Measurements from ENCODE around the gene ZBTB9. TPM values are rescaled to one million over a fixed set of nuclear protein-coding genes. Genes with fewer than 3 reads are reported as not detected.

The ZBTB9 gene, protein sequence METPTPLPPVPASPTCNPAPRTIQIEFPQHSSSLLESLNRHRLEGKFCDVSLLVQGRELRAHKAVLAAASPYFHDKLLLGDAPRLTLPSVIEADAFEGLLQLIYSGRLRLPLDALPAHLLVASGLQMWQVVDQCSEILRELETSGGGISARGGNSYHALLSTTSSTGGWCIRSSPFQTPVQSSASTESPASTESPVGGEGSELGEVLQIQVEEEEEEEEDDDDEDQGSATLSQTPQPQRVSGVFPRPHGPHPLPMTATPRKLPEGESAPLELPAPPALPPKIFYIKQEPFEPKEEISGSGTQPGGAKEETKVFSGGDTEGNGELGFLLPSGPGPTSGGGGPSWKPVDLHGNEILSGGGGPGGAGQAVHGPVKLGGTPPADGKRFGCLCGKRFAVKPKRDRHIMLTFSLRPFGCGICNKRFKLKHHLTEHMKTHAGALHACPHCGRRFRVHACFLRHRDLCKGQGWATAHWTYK
- total RNA-seq, result 3.1 and 5.8 TPM in 2 replicates

DNA sequence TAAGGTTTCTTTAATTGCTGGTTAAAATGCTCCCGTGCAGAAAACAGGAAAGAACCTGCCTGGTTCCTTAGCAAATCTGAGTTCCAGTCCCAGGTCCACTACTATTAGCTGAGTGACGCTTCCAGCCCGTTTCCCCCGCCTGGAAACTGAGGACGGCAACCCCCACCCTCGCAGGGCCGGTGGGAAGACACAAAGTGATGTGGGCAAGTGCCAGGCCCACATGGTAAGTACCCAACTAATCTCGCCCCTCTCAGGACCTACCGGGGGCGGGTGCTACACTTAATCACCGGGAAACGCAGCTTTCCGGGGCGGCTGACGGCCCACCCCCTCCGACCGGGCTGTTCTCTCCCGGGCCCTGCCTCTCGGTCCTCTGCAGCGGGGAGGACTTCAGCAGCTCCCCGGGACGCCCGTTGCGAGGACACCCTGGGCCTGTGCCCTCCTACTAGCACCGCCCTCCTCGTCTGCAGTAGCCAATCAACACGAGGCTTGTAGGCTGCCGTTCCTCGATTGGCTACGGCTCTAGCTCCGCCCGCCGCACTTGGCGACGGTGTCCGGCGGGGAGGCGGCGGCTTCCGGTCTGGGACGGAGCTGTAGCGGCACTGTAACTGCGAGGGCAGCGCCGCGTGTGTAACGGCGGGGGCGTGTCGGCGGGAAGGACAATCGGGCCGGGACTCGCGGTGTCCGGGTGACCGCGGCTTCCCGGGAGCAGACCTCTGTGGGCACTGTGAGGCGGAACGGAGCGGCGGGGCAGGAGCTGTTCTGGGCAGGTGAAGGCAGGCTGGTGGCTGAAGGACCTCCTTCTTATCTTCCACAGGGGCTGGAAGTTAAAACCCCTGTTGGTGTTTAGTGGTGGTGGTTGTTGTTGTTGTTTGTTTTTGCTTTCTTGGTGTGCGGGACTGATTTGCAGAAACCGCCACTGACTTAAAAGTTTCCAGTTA, at the start of gene ZBTB9:
TSS of gene ZBTB9 (plus strand) at position 568 of the 938 bp plus-strand sequence. CDS start 525 bp downstream, outside the sequence.
- peak; percentile 96 for DNase-seq (ENCODE audit: low read depth in 2 of 2)

DNA sequence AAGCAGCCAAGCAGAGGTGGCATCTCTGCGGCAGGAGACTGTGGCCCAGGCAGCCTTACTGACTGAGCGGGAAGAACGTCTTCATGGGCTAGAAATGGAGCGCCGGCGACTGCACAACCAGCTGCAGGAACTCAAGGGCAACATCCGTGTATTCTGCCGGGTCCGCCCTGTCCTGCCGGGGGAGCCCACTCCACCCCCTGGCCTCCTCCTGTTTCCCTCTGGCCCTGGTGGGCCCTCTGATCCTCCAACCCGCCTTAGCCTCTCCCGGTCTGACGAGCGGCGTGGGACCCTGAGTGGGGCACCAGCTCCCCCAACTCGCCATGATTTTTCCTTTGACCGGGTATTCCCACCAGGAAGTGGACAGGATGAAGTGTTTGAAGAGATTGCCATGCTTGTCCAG, 49.5 kb upstream of the ZBTB9 start:
- DNase-seq (ENCODE audit: low read depth in 2 of 2), result no peak

DNA sequence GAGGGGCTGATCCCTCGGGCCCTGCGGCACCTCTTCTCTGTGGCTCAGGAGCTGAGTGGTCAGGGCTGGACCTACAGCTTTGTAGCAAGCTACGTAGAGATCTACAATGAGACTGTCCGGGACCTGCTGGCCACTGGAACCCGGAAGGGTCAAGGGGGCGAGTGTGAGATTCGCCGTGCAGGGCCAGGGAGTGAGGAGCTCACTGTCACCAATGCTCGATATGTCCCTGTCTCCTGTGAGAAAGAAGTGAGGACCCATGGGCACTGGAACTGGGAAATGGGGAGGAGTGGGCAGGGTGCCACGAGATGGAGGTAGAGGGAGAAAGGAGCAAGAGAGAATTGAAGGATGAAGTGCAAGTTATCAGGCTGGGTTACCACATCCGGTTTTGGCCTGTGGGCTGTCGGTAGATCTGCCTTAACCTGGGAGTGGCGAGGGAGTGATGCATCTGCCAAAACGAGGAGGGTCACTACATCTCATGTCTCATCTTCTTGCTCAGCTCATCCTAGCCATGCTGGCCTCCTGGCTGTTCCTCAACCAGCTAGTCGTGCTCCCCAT, 48.9 kb upstream of the ZBTB9 start:
- no peak for DNase-seq (ENCODE audit: low read depth in 2 of 2)

DNA sequence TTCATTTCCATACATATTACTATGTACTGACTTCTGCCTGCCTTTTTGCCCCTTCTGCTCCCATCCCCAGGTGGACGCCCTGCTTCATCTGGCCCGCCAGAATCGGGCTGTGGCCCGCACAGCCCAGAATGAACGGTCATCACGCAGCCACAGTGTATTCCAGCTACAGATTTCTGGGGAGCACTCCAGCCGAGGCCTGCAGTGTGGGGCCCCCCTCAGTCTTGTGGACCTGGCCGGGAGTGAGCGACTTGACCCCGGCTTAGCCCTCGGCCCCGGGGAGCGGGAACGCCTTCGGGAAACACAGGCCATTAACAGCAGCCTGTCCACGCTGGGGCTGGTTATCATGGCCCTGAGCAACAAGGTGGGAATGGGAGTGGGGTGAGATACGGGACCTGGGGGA, 48.2 kb upstream of the ZBTB9 start:
- DNase-seq (ENCODE audit: low read depth in 2 of 2), result no peak

DNA sequence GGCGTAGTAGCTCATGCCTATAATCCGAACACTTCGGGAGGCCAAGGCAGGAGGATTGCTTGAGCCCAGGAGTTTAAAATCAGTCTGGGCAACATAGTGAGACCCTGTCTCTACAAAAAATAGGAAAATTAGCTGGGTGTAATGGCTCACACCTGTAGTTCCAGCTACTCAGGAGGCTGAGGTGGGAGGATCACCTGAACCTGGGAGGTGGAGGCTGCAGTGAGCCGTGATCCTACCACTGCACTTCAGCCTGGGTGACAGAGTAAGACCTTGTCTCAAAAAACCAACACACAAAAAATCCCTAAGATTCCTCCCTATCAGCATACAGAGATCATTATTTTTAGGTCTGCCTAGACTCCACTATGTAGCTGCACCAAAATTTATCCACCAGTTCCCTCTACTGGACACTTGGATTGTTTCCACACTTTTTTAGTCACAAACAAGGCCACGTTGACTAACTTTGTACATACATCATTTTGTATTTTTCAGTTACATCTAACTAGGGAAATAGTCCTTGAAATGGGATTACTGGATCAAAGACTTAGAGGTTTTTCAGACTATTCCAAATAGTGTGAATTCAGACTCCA, 47.2 kb upstream of the ZBTB9 start:
- DNase-seq (ENCODE audit: low read depth in 2 of 2), result peak; percentile 72 to 80

DNA sequence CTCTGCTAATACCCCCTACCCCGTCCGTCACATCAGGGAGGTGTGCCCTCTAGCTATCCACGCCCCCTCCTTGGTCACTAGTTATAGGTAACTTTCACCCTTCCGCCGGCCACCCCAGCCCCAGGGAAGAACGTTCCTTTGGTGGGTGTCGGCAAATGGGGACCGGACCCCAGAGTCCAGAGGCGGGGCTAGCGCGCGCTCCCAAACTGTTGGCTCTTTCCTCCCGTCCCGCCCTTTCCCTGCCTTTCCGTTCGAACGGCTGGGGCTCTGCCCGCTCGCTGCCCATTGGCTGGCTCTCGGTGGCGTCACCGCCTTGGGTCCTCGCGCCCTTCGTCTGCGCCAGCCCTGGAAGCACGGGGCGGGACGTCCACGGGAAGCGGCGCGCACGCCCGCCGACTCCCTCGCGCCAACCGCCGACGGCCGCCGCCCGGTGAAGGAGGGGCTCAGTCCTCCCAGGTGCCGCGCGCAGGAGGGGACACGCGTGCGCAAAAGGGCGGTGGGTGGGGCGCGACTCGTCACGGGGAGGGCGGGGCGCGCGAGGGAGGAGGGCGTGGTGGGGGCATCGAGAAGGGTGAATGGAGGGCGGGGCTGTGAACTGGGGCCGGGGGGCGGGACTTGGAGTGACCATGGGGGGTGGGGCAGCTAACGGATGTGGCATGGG, 44.2 kb upstream of the ZBTB9 start:
- DNase-seq (ENCODE audit: low read depth in 2 of 2), result peak; percentile 99 to 100

DNA sequence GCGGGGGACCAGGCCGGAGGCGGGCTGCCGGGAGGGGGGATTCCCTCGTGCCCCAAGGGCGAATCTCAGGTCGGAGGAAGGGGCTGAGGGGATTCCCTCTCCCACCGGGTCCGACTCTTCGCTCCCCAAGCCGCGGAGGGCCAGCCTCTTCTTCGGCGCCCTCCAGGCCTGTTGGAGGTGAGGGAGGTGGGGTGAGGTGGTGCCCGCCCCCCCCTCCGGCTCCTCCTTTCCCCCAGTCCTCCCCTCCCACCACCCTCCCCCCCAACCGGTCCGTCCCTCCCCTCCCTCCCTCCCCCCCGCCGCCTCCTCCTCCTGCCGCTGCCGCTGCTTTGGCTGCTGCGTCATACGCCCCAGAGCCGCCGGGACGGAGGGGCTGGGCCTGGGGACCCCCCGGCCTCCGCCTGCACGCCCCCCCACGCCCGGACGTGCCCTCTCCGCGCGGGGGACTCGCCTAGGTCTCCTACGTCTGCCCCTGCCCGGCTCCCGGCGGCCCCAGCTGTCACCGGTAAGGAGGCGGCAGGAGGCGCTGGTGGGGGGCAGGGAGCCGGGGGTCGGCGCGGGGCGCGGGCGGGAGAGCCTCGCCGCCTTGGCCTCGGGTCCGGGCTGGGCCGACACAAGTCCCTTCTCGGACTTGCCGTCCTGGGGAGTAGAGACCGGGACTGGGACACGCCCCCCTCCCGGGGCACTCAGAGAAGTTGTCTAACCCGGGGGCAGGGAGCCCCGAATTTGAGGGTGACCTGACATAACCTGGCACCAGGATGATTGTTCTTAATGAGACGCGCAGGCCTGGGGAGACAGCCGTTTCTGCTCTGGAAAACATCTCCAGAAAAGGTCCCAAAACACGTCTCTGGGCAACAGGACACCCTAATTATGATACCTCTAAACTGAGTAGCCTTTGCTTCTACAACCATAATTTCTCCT, 43.4 kb upstream of the ZBTB9 start, which contains the start of gene PHF1:
TSS of gene PHF1 (plus strand) at position 304 of the 921 bp plus-strand sequence. CDS start 1,250 bp downstream, outside the sequence.
- DNase-seq (ENCODE audit: low read depth in 2 of 2), result peak; percentile 83 to 88

DNA sequence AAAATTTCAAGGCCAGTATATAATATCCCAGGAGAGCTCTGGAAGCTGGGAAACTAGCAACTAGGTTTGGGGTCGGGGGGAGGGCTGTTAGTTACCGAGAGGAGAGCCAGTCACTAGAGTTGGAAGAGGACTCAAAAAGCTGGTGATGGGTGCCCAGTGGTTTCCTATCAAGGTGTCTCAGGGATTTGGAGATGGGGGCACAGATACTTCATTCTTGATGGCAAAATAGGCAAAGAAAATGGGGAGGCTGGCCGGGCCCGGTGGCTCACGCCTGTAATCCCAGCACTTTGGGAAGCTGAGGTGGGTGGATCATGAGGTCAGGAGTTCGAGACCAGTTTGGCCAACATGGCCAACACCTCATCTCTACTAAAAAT, 42.8 kb upstream of the ZBTB9 start:
- DNase-seq (ENCODE audit: low read depth in 2 of 2), result no peak

DNA sequence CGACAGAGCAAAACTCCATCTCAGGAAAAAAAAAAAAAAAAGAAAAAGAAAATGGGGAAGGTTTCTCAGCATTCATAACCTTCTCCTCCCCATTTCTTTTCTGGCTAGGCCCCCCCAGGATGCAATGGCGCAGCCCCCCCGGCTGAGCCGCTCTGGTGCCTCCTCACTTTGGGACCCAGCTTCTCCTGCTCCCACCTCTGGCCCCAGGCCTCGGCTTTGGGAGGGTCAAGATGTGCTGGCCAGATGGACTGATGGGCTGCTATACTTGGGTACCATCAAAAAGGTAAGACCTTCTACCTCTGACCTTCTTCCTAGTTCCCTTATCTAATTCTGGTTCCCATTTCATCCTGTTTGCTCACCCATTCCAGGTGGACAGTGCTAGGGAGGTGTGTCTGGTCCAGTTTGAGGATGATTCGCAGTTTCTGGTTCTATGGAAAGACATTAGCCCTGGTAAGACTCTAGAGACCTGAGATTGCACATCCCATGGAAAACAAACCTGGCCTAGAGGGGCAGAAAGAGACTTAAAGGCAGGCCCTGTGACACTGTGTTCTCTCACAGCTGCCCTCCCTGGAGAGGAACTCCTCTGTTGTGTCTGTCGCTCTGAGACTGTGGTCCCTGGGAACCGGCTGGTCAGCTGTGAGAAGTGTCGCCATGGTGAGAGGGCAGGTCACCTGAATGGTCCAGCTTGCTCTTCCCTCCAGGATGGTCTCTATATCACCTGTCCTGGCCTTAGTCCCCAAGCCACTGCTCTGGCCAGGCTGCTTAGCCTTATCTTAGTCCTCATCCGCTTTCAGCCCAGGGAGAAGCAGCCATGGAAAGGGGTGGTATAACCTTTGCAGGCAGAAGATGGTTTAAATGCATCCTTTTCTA, 42.0 kb upstream of the ZBTB9 start:
- DNase-seq (ENCODE audit: low read depth in 2 of 2), result no peak

DNA sequence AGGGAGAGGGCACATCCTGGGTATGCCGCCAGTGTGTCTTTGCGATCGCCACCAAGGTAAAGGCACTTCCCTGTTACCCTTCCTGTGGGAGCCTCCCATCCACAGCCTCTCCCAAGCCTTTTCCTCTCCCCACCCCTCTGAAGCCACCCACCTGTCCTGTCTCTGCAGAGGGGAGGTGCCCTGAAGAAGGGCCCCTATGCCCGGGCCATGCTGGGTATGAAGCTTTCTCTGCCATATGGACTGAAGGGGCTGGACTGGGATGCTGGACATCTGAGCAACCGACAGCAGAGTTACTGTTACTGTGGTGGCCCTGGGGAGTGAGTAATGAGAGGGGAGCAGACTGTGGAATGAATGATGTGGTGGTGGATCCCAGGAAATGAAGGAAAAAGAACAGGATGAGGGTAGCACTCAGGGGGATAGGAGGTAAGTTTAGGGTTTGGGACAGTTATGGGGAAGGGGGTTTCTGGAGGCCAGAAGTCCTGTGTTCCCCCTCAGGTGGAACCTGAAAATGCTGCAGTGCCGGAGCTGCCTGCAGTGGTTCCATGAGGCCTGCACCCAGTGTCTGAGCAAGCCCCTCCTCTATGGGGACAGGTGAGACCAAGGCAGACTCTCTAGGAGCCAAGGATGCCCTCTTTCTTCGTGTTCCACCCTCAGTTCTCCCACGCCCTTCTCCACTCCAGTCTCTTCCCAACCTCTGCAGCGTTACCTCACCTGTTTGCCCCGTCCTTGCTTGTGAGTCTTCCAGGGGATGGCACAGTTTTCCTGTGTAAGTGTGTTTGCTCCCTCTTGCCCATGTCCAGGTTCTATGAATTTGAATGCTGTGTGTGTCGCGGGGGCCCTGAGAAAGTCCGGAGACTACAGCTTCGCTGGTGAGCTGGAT, 40.9 kb upstream of the ZBTB9 start:
- DNase-seq (ENCODE audit: low read depth in 2 of 2), result no peak

DNA sequence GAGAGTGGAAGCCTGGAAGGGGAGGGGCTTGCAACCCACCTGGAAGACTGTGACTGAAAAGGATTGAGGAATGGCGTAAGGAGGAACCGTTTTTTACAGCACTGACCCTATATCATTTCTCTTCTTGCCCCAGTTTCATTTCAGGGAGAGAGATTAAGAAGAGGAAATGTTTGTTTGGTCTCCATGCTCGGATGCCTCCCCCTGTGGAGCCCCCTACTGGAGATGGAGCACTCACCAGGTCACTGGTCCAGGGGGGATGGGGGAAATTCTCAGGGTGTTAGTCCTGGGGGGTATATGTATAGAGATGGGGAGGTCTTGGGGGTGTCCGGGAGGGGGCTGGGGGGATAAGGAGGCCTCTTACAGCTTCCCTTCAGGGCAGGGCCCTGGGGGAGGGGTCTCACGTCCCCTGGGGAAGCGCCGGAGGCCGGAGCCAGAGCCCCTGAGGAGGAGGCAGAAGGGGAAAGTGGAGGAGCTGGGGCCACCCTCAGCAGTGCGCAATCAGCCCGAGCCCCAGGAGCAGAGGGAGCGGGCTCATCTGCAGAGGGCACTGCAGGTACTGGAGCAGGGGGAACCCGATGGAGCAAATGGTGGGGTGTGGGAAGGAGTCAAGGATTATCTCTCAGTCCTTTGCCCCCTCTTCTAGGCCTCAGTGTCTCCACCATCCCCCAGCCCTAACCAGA, 39.6 kb upstream of the ZBTB9 start:
- DNase-seq (ENCODE audit: low read depth in 2 of 2), result peak in 1 of 2 donors; percentile 32

DNA sequence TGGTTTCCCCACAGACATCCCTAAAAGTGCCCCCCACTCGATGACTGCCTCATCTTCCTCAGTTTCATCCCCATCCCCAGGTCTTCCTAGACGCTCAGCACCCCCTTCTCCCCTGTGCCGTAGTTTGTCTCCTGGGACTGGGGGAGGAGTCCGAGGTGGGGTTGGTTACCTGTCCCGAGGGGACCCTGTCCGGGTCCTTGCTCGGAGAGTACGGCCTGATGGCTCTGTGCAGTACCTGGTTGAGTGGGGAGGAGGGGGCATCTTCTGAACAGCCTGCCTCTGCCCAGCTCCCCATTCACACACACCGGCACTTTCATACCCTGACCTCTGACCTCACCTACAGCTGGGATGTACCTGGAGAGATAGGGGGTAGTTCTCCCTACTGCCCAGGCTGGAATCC, 38.5 kb upstream of the ZBTB9 start:
- no peak for DNase-seq (ENCODE audit: low read depth in 2 of 2)

DNA sequence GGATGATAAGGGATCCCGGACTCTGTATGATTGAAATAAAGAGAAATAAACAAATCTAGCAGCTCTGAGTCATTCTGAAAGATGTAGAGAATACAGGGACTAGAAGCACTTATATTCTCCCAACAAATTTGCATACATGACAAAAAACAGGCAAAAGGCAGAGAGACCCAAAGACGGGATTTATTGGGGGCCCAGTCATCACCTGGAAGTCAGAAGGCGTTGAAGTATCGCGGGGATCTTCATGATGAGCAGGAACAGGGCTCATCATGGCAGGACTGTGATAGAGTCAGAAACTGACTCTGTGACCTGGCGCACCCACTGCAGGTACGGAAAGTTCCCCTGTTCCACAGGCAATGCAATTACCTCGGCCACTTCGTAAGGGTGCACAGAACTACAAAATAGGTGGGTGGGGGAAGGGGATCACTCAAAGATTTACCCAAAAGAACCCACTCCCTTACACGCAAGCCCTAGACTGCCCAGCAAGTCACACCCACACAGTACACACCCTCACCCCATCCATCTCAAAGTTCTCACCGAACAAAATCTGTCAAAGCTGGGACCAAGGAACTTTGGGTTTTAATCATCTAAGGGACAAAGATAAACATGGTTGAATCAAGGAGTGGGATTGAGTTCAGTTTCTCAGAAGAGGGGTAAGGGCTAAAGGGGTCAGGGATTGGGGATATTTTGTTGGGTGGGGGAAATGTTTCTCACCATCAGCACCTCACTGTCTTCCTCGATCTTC, 37.8 kb upstream of the ZBTB9 start:
- DNase-seq (ENCODE audit: low read depth in 2 of 2), result no peak

DNA sequence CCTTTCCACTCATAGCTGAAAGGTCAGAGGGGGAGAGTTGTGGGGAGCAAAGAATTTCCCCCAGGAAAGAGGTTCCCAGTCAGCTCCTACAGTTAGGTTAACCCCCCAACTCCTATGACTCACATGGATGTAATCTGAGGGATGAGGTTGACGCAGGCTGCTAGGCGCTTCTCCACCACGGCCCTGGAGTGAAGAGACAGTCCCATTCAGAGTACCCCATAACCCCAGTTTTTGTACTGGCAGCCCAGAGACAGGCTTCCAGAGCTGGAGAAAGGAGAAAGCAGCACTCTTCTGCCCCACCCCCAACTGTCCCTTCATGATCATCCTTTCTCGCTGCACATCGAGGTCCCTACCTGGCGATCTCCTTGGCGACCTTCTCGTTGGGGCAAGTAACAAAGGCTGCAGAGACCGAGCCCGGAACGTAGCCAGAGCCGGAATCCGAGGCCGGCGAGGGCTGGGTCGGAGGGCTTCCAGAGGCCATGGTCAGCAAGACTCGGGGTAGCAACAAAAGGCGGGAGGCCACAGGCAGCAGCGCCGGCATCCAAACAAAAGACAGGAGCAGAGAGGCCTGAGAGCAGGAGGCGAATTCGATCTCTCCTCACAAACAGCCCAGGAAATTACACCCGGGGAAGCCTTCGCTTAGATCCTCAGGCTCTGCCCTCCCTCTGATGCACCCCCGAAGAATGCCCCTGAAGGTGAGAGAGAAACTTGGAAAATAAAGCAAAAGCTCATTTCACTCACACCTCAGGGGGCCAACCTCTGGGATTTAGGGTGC, 37.1 kb upstream of the ZBTB9 start:
- DNase-seq (ENCODE audit: low read depth in 2 of 2), result peak; percentile 23 to 72

DNA sequence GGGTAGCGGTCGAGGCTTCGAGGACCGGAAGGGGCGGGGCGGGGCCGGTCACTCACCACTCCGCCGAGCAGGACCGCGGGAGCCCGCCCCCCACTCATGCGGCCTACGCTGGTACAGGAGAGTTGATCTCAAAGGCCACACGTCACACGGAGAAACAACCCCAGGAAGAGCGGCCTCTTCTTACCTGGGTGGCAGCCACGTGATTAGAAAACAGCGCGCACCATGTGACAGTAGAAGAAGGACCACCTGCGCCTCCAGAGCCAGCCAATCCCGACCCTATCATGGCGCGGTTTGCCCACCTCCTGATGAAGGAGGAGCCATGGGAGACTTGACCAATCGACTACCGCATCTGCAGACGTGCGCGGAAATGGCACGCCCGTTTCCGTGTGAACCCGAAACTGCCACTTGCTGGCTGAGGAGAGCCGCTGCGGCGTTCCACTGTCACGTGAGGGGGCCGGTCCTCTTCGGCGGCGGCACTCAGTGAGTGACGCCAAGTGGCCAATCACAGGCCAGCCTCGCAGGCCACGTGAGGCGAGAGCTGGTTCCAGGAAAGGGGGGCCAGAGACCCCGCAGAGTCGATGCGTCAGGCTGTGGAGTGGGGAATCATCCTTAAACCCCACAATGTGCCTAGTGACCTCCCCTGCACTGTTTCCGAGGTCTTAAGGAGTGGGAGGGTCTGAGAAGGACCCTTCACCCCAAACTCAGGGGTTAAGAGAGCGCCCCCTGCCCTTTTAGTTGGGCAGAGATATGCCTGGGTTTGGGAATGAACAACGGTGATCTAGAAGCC, 36.3 kb upstream of the ZBTB9 start, which contains the start of gene CUTA:
TSS of gene CUTA (minus strand) at position 205 of the 787 bp plus-strand sequence. CDS start at position 98, 107 bp downstream.
- DNase-seq (ENCODE audit: low read depth in 2 of 2), result peak; percentile 100
